Mammary epithelial cell (primary cell): ENCODE results near the gene TTBK1.

Source experiments
- EZH2 ChIP-seq: IDR thresholded peaks from 2 replicates; pipeline ENCODE4 v1.6.1; 2012; ENCODE audit warnings: low read length, inconsistent platforms, borderline replicate concordance
- TF ChIP-seq, protein P1 (sequence below), 2 donors: IDR thresholded peaks in 1 of 2; conservative IDR thresholded peaks in 1 of 2; 2 replicates each; pipeline ENCODE4 v1.5.1; 2011 to 2012; ENCODE audit warnings: inconsistent platforms in 2 of 2, low read length in 2 of 2, mild to moderate bottlenecking in 2 of 2, control low read depth in 1 of 2, low read depth in 1 of 2; ENCODE audit not compliant: insufficient read depth in 1 of 2; ENCODE audit errors: extremely low read depth in 1 of 2

DNA sequence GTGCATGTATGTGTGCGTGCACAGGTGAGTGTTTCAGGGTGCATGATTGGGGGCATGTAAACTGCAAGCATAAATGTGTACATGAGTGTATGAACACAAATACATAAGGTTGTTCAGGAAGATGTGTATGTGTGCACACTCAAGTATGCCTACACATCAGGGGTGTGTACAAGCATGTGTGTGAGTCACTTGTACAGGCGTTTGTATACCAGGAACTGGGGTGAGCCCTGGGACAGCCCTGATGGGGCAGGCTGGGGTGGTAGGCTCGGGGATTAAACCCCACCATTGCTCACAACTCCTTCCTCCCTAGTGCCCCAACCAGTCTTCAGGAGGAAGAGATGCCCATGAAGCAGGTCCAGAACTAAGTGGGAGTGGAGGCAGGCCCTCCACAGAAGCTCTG is 61.1 kb downstream of the TTBK1 start:
- TF ChIP-seq, protein P1, sequence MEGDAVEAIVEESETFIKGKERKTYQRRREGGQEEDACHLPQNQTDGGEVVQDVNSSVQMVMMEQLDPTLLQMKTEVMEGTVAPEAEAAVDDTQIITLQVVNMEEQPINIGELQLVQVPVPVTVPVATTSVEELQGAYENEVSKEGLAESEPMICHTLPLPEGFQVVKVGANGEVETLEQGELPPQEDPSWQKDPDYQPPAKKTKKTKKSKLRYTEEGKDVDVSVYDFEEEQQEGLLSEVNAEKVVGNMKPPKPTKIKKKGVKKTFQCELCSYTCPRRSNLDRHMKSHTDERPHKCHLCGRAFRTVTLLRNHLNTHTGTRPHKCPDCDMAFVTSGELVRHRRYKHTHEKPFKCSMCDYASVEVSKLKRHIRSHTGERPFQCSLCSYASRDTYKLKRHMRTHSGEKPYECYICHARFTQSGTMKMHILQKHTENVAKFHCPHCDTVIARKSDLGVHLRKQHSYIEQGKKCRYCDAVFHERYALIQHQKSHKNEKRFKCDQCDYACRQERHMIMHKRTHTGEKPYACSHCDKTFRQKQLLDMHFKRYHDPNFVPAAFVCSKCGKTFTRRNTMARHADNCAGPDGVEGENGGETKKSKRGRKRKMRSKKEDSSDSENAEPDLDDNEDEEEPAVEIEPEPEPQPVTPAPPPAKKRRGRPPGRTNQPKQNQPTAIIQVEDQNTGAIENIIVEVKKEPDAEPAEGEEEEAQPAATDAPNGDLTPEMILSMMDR (conservative IDR thresholded peaks at IDR 0.05 in 1 of 2, IDR thresholded peaks at IDR 0.05 in 1 of 2; ENCODE audit: extremely low read depth in 1 of 2, insufficient read depth in 1 of 2, low read depth in 1 of 2, low read length in 2 of 2): no peak
- no peak for TF ChIP-seq EZH2
